Hematopoietic multipotent progenitor cell treated with erythropoietin and hydrocortisone succinate and interleukin-3 and kit ligand, for 4 days (in vitro differentiated cells): ENCODE data around the gene TNRC6C.
"Not testable (repeated sequence)": the region's sequence is repeated elsewhere in the genome, so short reads cannot be mapped to it uniquely, and the experiment has no call there.

Experiments used
- DNase-seq: peaks from one replicate; pipeline ENCODE4 v3.0.0-alpha.2; 2015

Gene TNRC6C

GRCh38 chr17:78114831-78115723, 156.6 kb downstream of the TNRC6C start:
- DNase-seq = no peak

- not testable (repeated sequence) for DNase-seq
Observed at GRCh38 chr17:78115803-78116202, 157.3 kb downstream of the TNRC6C start.

- DNase-seq = no peak
Observed at GRCh38 chr17:78116411-78116810, 157.9 kb downstream of the TNRC6C start.

- DNase-seq = peak; percentile 62
Observed at GRCh38 chr17:78117027-78117981, 158.8 kb downstream of the TNRC6C start.

GRCh38 chr17:78118801-78119241, 160.3 kb downstream of the TNRC6C start:
- no peak for DNase-seq

GRCh38 chr17:78120537-78120936, 162.0 kb downstream of the TNRC6C start:
- no peak for DNase-seq

GRCh38 chr17:78120971-78121800, 162.7 kb downstream of the TNRC6C start:
- peak; percentile 55 for DNase-seq

GRCh38 chr17:78121801-78122215, 163.3 kb downstream of the TNRC6C start:
- no peak for DNase-seq

GRCh38 chr17:78122216-78122930, 163.9 kb downstream of the TNRC6C start:
- peak; percentile 74 for DNase-seq

GRCh38 chr17:78122931-78123249, 164.4 kb downstream of the TNRC6C start:
- DNase-seq = no peak

- no peak for DNase-seq
Observed at GRCh38 chr17:78123258-78123929, 164.9 kb downstream of the TNRC6C start.

GRCh38 chr17:78124081-78124835, 165.8 kb downstream of the TNRC6C start:
- peak; percentile 96 for DNase-seq

GRCh38 chr17:78124836-78125137, 166.3 kb downstream of the TNRC6C start:
- DNase-seq = no peak

GRCh38 chr17:78125138-78125913, 166.8 kb downstream of the TNRC6C start:
- DNase-seq = peak; percentile 49

GRCh38 chr17:78125976-78126894, 167.7 kb downstream of the TNRC6C start:
- DNase-seq = no peak

- no peak for DNase-seq
Observed at GRCh38 chr17:78126895-78127238, 168.4 kb downstream of the TNRC6C start.

GRCh38 chr17:78127239-78127887, 168.9 kb downstream of the TNRC6C start:
- peak; percentile 92 for DNase-seq

- peak; percentile 54 for DNase-seq
Observed at GRCh38 chr17:78127888-78128550, 169.5 kb downstream of the TNRC6C start.
